ENCODE results near the gene KIF26B. TPM values are rescaled to one million over a fixed set of nuclear protein-coding genes. Genes with fewer than 3 reads are reported as not detected.
A peak's percentile ranks its signal among the peaks of the same experiment; 100 is the strongest.

Gene KIF26B
- total RNA-seq, 1 donor from 2014 or later = 5.1 TPM

DNA sequence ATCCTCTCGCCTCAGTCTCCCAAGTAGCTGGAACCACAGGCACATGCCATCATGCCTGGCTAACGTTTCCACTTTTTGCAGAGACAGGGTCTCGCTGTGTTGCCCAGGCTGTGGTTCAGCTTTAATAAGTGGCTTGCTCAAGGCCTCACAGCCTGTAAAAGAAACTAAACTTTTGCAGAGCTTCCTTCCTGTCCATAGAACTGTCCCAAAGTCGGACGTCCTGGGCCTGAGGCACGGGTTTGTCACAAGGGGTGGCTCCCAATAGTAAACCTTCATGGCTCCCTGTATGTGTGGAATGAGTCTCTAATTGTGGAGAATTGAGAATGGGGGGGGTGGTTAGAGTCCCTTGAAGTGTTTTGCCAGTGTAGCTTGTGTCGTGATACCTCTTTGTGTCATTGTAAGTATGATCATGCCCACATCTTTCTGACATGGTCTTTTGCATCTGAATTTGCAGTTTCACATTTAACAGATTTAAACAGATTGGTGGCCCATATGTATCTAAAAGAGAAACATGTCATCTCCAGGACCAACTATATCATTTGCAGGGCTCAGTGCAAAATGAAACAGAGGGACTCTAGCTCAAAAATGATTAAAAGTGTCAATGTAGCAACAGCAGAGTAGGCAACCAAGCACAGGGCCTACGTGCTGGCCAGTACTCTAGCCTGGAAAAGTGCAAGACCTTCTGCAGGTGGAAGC, 332.1 kb downstream of the KIF26B start:
- H3K9me3 Mint-ChIP-seq (ENCODE audit: low read depth) = no peaks in the 10 kb centered on the region
- peaks cover 18% of the 10 kb centered on the region for H3K4me1 Mint-ChIP-seq (ENCODE audit: low read depth)
- H3K4me3 Mint-ChIP-seq (ENCODE audit: low read depth) = no peak overlapping the region
- TF ChIP-seq, protein P1, sequence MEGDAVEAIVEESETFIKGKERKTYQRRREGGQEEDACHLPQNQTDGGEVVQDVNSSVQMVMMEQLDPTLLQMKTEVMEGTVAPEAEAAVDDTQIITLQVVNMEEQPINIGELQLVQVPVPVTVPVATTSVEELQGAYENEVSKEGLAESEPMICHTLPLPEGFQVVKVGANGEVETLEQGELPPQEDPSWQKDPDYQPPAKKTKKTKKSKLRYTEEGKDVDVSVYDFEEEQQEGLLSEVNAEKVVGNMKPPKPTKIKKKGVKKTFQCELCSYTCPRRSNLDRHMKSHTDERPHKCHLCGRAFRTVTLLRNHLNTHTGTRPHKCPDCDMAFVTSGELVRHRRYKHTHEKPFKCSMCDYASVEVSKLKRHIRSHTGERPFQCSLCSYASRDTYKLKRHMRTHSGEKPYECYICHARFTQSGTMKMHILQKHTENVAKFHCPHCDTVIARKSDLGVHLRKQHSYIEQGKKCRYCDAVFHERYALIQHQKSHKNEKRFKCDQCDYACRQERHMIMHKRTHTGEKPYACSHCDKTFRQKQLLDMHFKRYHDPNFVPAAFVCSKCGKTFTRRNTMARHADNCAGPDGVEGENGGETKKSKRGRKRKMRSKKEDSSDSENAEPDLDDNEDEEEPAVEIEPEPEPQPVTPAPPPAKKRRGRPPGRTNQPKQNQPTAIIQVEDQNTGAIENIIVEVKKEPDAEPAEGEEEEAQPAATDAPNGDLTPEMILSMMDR (IDR thresholded peaks at IDR 0.05; ENCODE audit: unreplicated experiment) = no peak
- H3K27me3 Mint-ChIP-seq = no peaks in the 10 kb centered on the region
- peaks cover 1% of the 10 kb centered on the region for H3K36me3 Mint-ChIP-seq (ENCODE audit: insufficient read depth)
- DNase-seq (ENCODE audit: low spot score, unreplicated experiment) = no peak
- H3K27ac Mint-ChIP-seq = peak overlapping the region; percentile 39

DNA sequence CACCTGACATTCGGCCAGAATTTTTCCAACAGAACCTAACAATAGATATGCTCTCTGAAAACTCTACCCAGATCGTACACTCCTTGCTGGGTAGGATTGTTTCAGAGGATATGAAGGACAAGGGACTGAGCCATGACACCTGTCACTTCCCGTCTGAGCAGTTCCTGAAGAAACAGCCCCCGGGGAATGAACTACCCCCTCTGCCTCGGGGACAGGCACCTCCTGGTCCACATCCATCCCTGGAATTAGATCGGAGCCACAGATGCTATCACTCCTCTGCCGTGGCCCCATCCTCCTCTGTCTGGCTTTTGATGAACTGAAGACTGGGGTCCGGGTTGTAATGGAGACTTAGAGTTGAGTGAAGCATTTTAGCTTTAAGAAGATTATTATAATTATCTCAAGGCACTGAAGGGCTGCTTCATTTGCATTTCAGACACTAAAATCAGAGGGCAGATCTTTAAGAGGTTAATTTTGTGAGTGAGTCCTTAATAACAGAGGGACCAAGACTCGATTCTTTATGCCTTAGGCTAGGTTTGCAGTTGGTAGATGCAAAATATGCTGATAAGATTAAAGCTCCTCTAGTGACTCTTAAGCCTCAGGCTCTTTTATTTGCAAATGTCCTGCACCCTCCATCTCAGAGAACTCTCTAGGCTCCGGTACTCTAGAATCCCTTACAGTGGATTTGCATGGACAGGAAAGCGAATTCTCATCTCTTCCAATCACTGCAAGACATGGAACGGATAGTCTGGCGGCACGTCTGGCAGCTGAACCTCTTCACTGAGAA, 333.8 kb downstream of the KIF26B start:
- peaks cover 14% of the 10 kb centered on the region for H3K4me1 Mint-ChIP-seq (ENCODE audit: low read depth)
- DNase-seq (ENCODE audit: low spot score, unreplicated experiment) = no peak
- peaks cover 1% of the 10 kb centered on the region for H3K36me3 Mint-ChIP-seq (ENCODE audit: insufficient read depth)
- H3K27ac Mint-ChIP-seq = no peak overlapping the region
- no peak overlapping the region for H3K4me3 Mint-ChIP-seq (ENCODE audit: low read depth)
- H3K27me3 Mint-ChIP-seq = no peaks in the 10 kb centered on the region
- H3K9me3 Mint-ChIP-seq (ENCODE audit: low read depth) = no peaks in the 10 kb centered on the region
- TF ChIP-seq, protein P1 (IDR thresholded peaks at IDR 0.05; ENCODE audit: unreplicated experiment) = no peak

- H3K4me1 Mint-ChIP-seq (ENCODE audit: low read depth) = peaks cover 7% of the 10 kb centered on the region
- H3K27me3 Mint-ChIP-seq = no peaks in the 10 kb centered on the region
- peak overlapping the region; percentile 35 for H3K27ac Mint-ChIP-seq
- TF ChIP-seq, protein P1 (IDR thresholded peaks at IDR 0.05; ENCODE audit: unreplicated experiment) = no peak
- H3K9me3 Mint-ChIP-seq (ENCODE audit: low read depth) = peaks cover 4% of the 10 kb centered on the region
- no peak overlapping the region for H3K4me3 Mint-ChIP-seq (ENCODE audit: low read depth)
- DNase-seq (ENCODE audit: low spot score, unreplicated experiment) = no peak
- peaks cover 1% of the 10 kb centered on the region for H3K36me3 Mint-ChIP-seq (ENCODE audit: insufficient read depth)
Observed at GRCh38 chr1:245489838-245490237, 335.1 kb downstream of the KIF26B start.

- peaks cover 3% of the 10 kb centered on the region for H3K4me1 Mint-ChIP-seq (ENCODE audit: low read depth)
- no peak overlapping the region for H3K4me3 Mint-ChIP-seq (ENCODE audit: low read depth)
- peaks cover 1% of the 10 kb centered on the region for H3K36me3 Mint-ChIP-seq (ENCODE audit: insufficient read depth)
- peaks cover 15% of the 10 kb centered on the region for H3K9me3 Mint-ChIP-seq (ENCODE audit: low read depth)
- no peak overlapping the region for H3K27ac Mint-ChIP-seq
- H3K27me3 Mint-ChIP-seq = no peaks in the 10 kb centered on the region
- DNase-seq (ENCODE audit: low spot score, unreplicated experiment) = no peak
- TF ChIP-seq, protein P1 (IDR thresholded peaks at IDR 0.05; ENCODE audit: unreplicated experiment) = peak; percentile 14
Observed at GRCh38 chr1:245493029-245493428, 338.2 kb downstream of the KIF26B start.

- no peaks in the 10 kb centered on the region for H3K27me3 Mint-ChIP-seq
Observed at GRCh38 chr1:245495681-245496080, 340.9 kb downstream of the KIF26B start.

More at GRCh38 chr1:245495681-245496080, 340.9 kb downstream of the KIF26B start:
- Mint-ChIP-seq H3K4me1 (ENCODE audit: low read depth) (no peaks in the 10 kb centered on the region), H3K9me3 (ENCODE audit: low read depth) (peaks cover 15% of the 10 kb centered on the region), H3K27ac (no peak overlapping the region), H3K36me3 (ENCODE audit: insufficient read depth) (peaks cover 1% of the 10 kb centered on the region), H3K4me3 (ENCODE audit: low read depth) (no peak overlapping the region)
- DNase-seq (ENCODE audit: low spot score, unreplicated experiment) = no peak
- TF ChIP-seq, protein P1 (IDR thresholded peaks at IDR 0.05; ENCODE audit: unreplicated experiment) = no peak

Measured in progenitor cell of endocrine pancreas (in vitro differentiated cells).